BJ (cell line): ENCODE data around the gene MORC1. TPM values are rescaled to one million over a fixed set of nuclear protein-coding genes. Genes with fewer than 3 reads are reported as not detected.

Source experiments
- CTCF ChIA-PET: fragments of 350-600 bp; formaldehyde crosslinking; extraction: SDS; loops from one replicate; lab custom pipeline; 2021; ENCODE audit warnings: antibody characterized with exemption, inconsistent platforms; lab: Yijun Ruan, JAX
- POLR2A ChIA-PET: fragments of 300-600 bp; sonication (Branson Sonifier 250); formaldehyde crosslinking; extraction: SDS; loops from one replicate; lab custom pipeline; 2021; ENCODE audit warnings: antibody characterized with exemption; lab: Charles Lee
- DNase-seq: peaks from one replicate; pipeline ENCODE4 v3.0.0-alpha.2; 2011; ENCODE audit warnings: low read depth
- H3K27me3 ChIP-seq: 2 replicates; pipeline ENCODE4 v1.6.0; 2011; ENCODE audit warnings: low read length; ENCODE audit not compliant: control insufficient read depth, insufficient read depth
- H3K36me3 ChIP-seq: 2 replicates; pipeline ENCODE4 v1.5.1; 2011; ENCODE audit warnings: low read length; ENCODE audit not compliant: control insufficient read depth, insufficient read depth
- H3K4me3 ChIP-seq: 2 replicates; pipeline ENCODE4 v1.5.1; 2011; ENCODE audit warnings: low read depth, mild to moderate bottlenecking, control low read depth, low read length
- polyA plus RNA-seq: library from polyadenylated mRNA; depleted of rRNA; stranded (reverse); fragments of >200 nt; gene quantifications from 2 replicates; pipeline ENCODE4 v1.2.3, GENCODE V29; 2011
- TF ChIP-seq, protein P1 (sequence below): IDR thresholded peaks from 2 replicates; pipeline ENCODE4 v1.5.1; 2011; ENCODE audit warnings: low read depth, mild to moderate bottlenecking, control low read depth, inconsistent platforms, low read length, moderate library complexity; ENCODE audit not compliant: insufficient read depth

MORC1 gene
- polyA plus RNA-seq, 1 experiment = not detected

DNA sequence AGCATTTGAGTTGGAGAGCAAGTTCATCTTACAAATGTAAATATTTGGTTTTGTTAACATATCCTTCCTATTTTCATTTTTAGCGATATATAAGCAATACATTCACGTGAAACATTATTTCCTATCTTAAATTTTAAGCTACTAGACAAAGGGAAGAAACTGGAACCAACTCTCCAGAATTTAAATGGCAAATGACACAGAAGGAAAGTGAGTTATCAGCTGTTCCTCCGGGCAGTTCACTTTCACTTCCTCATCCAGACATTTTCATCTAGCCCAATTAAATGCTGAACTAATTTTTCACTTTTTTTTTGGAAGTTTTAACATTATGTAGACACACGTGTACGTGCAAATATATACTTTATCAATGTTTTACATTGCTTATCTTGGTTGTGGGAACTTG lies 58.7 kb downstream of the MORC1 start:
- TF ChIP-seq, protein P1, sequence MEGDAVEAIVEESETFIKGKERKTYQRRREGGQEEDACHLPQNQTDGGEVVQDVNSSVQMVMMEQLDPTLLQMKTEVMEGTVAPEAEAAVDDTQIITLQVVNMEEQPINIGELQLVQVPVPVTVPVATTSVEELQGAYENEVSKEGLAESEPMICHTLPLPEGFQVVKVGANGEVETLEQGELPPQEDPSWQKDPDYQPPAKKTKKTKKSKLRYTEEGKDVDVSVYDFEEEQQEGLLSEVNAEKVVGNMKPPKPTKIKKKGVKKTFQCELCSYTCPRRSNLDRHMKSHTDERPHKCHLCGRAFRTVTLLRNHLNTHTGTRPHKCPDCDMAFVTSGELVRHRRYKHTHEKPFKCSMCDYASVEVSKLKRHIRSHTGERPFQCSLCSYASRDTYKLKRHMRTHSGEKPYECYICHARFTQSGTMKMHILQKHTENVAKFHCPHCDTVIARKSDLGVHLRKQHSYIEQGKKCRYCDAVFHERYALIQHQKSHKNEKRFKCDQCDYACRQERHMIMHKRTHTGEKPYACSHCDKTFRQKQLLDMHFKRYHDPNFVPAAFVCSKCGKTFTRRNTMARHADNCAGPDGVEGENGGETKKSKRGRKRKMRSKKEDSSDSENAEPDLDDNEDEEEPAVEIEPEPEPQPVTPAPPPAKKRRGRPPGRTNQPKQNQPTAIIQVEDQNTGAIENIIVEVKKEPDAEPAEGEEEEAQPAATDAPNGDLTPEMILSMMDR = no peak
- DNase-seq = no peak
- no peaks in the 10 kb centered on the region for H3K27me3 ChIP-seq
- H3K4me3 ChIP-seq = no peak overlapping the region
- ChIA-PET POLR2A (no interaction called here), CTCF (interaction anchor here (0.6 kb wide), 2 partner anchors 9 to 567 kb away, joined by 3 to 5 read pairs; no protein-coding TSS in a partner anchor)
- H3K36me3 ChIP-seq = no peaks in the 10 kb centered on the region

DNA sequence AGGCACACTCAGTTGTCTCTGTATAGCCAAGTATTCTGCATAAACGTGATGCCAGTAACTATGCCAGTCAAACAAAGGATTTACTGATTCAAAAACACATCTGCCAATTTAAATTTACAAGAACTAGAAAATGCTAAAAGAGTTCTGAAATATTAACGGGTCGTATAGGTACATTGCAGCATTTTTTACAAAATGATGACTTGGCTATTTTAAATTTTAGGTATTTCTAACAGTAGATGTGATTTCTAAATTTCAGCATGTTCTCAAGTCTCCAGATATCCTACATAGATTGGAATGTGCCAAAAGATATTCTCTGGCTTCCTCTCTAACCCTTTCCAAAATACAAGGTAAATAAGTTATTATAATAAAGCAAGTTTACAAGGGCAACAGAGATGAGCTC lies 60.3 kb downstream of the MORC1 start:
- TF ChIP-seq, protein P1 = no peak
- ChIA-PET POLR2A (no interaction called here), CTCF (interaction anchor here (0.7 kb wide), 1 partner anchor 1979 kb away, joined by 3 read pairs; no protein-coding TSS in a partner anchor)
- H3K4me3 ChIP-seq = no peak overlapping the region
- H3K27me3 ChIP-seq = no peaks in the 10 kb centered on the region
- H3K36me3 ChIP-seq = no peaks in the 10 kb centered on the region
- DNase-seq = no peak

DNA sequence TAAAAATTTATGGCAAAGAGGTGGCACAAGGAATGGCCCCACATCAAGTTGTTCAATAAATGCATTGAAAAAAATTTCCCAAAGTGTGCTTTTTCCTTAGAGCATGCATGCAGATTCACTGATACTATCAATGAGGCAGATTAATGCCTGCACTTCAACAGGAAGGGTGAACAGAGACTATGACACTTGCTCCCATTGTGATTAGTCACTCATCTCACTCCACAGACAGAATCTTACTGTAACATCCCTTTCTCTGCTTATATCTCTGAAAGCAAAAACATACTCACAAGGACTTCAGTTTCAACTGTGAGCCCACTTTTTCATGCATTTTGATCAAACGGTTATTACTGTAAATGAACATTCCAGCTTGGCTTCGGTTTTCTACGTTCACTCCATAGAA lies 60.9 kb downstream of the MORC1 start:
- ChIA-PET POLR2A (no interaction called here), CTCF (interaction anchor here (0.7 kb wide), 1 partner anchor 40 kb away, joined by 3 read pairs; no protein-coding TSS in a partner anchor)

DNA sequence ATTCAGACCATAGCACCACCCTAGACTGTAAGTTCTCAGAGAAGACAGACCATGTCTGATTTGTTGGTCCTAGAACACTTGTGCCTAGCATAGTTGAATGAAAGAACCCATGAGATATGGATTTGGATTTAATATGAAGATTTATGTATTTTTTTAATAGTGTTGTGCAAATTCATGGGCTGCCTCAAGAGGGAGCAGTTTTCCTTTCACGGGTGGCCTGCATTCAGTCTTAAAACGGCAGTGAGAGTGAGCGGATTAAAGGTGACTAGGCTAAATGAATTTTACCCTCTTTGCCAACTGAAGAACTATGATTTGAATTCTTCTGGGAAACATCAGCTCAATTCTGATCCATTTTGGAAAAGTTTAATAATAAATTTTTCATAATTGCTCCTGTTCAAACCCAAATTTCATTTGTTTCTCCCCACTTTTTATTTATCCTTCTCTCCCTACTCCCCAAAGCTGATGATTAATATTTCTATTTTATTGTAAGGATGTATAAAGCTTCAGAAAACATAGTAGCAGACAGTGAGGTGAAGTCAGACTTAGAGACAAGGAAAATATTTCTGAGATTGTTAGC lies 67.3 kb downstream of the MORC1 start:
- CTCF ChIA-PET = interaction anchor here (0.5 to 0.9 kb wide), 3 partner anchors 9 to 26 kb away, joined by 3 read pairs; no protein-coding TSS in a partner anchor

More for the DNA sequence above, 60.9 kb downstream of the MORC1 start:
- Histone ChIP-seq H3K4me3 (no peak overlapping the region), H3K27me3 (no peaks in the 10 kb centered on the region), H3K36me3 (no peaks in the 10 kb centered on the region)
- TF ChIP-seq, protein P1 = no peak
- DNase-seq = no peak

DNA sequence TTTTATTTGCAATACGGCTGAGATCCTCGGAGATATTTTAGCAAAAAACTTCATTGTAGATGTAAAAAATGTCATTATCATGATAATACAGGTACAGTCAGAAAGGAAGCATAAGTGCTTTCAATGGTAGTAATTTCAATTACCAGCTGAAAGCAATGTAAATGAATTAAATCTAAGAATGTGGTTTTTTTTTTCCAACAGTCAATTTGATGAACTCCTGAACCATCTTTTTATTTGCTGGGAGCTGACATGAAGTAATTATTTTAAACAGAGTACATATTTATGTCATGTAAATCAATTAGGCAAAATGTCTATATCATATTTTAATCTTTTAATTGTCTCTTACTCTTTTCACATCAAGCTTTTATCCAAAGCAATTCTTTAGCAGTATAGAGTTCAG lies 70.6 kb downstream of the MORC1 start:
- CTCF ChIA-PET = interaction anchor here (1.0 kb wide), 1 partner anchor 16 kb away, joined by 4 read pairs; no protein-coding TSS in a partner anchor
- DNase-seq = no peak

More for the DNA sequence above, 67.3 kb downstream of the MORC1 start:
- no peak for DNase-seq
- TF ChIP-seq, protein P1 = peak; percentile 46
- Histone ChIP-seq H3K36me3 (no peaks in the 10 kb centered on the region), H3K27me3 (no peaks in the 10 kb centered on the region), H3K4me3 (no peak overlapping the region)
- POLR2A ChIA-PET = no interaction called here

More for the DNA sequence above, 70.6 kb downstream of the MORC1 start:
- TF ChIP-seq, protein P1 = no peak
- no peaks in the 10 kb centered on the region for H3K27me3 ChIP-seq
- no peaks in the 10 kb centered on the region for H3K36me3 ChIP-seq
- no peak overlapping the region for H3K4me3 ChIP-seq
- POLR2A ChIA-PET = no interaction called here
